ENCODE data around the gene CSTPP1.

- no peak for TF ChIP-seq CTCF (IDR thresholded peaks at IDR 0.05; ENCODE audit: poor library complexity, severe bottlenecking)
- TF ChIP-seq SMC3 (conservative IDR thresholded peaks at IDR 0.05; ENCODE audit: poor library complexity): no peak
Measured at GRCh38 chr11:47155879-47156278, 219.3 kb downstream of the CSTPP1 start.
